Common myeloid progenitor, CD34-positive (primary cell): ENCODE data around the gene AMFR.

Experiments used
- CTCF ChIA-PET: fragments of 350-600 bp; sonication (Branson Sonifier 250); formaldehyde crosslinking; loops from one replicate; lab custom pipeline; 2021; ENCODE audit warnings: antibody characterized with exemption; lab: Charles Lee
- POLR2A ChIA-PET: fragments of 350-600 bp; sonication (Branson Sonifier 250); formaldehyde crosslinking; loops from one replicate; lab custom pipeline; 2021; ENCODE audit warnings: antibody characterized with exemption; lab: Charles Lee
- DNase-seq, 3 donors: peaks; one replicate each; pipeline versions ENCODE4 v3.0.0 to v3.0.0-alpha.2; 2013
- H3K27ac ChIP-seq, 2 experiments: 1 replicate in 1 of 2; 2 replicates in 1 of 2; pipeline ENCODE4 v1.7.0; 2013; ENCODE audit warnings: inconsistent platforms in 2 of 2, low read length in 2 of 2, mild to moderate bottlenecking in 2 of 2, low read depth in 1 of 2, moderate library complexity in 1 of 2; ENCODE audit not compliant: severe bottlenecking in 2 of 2, insufficient read depth in 1 of 2, poor library complexity in 1 of 2
- H3K27me3 ChIP-seq, 5 experiments: replicated peaks in 2 of 5; 1 replicate in 3 of 5; 2 replicates in 2 of 5; pipeline versions ENCODE4 v1.6.1 to v1.7.0; 2013; ENCODE audit warnings: low read length in 4 of 5, mild to moderate bottlenecking in 2 of 5, moderate library complexity in 2 of 5, inconsistent platforms in 1 of 5; ENCODE audit not compliant: insufficient read depth in 5 of 5, control insufficient read depth in 4 of 5
- H3K36me3 ChIP-seq, 4 experiments: 1 replicate in 2 of 4; 2 replicates in 2 of 4; pipeline versions ENCODE4 v1.6.1 to v1.7.0; 2013; ENCODE audit warnings: low read length in 3 of 4, control low read depth in 1 of 4, mild to moderate bottlenecking in 1 of 4; ENCODE audit not compliant: control insufficient read depth in 4 of 4, insufficient read depth in 4 of 4
- H3K4me1 ChIP-seq, 4 experiments: 1 replicate in 3 of 4; 2 replicates in 1 of 4; pipeline versions ENCODE4 v1.6.1 to v1.7.1; 2013; ENCODE audit warnings: low read length in 3 of 4, mild to moderate bottlenecking in 3 of 4, control low read depth in 1 of 4, inconsistent platforms in 1 of 4, moderate library complexity in 1 of 4; ENCODE audit not compliant: control insufficient read depth in 4 of 4, insufficient read depth in 4 of 4; ENCODE audit errors: control extremely low read depth in 1 of 4
- H3K4me3 ChIP-seq, 7 experiments: 1 replicate in 4 of 7; 2 replicates in 3 of 7; pipeline versions ENCODE4 v1.5.1 to v1.7.0; 2013; ENCODE audit warnings: mild to moderate bottlenecking in 7 of 7, low read length in 6 of 7, moderate library complexity in 6 of 7, inconsistent platforms in 2 of 7, low read depth in 2 of 7, control low read depth in 1 of 7; ENCODE audit not compliant: insufficient read depth in 4 of 7, control insufficient read depth in 1 of 7; ENCODE audit errors: extremely low read depth in 1 of 7
- H3K9me3 ChIP-seq, 5 experiments: 1 replicate in 4 of 5; 2 replicates in 1 of 5; pipeline versions ENCODE4 v1.6.1 to v1.7.1; 2013; ENCODE audit warnings: low read length in 4 of 5, mild to moderate bottlenecking in 2 of 5, inconsistent platforms in 1 of 5, low read depth in 1 of 5, moderate library complexity in 1 of 5; ENCODE audit not compliant: control insufficient read depth in 4 of 5, insufficient read depth in 2 of 5; ENCODE audit errors: control extremely low read depth in 1 of 5
- WGBS: methylation state at CpG from one replicate; pipeline ENCODE4 v1.1.5; 2013; ENCODE audit not compliant: insufficient coverage; 5-methylcytosine and 5-hydroxymethylcytosine counted together

The AMFR gene

DNA sequence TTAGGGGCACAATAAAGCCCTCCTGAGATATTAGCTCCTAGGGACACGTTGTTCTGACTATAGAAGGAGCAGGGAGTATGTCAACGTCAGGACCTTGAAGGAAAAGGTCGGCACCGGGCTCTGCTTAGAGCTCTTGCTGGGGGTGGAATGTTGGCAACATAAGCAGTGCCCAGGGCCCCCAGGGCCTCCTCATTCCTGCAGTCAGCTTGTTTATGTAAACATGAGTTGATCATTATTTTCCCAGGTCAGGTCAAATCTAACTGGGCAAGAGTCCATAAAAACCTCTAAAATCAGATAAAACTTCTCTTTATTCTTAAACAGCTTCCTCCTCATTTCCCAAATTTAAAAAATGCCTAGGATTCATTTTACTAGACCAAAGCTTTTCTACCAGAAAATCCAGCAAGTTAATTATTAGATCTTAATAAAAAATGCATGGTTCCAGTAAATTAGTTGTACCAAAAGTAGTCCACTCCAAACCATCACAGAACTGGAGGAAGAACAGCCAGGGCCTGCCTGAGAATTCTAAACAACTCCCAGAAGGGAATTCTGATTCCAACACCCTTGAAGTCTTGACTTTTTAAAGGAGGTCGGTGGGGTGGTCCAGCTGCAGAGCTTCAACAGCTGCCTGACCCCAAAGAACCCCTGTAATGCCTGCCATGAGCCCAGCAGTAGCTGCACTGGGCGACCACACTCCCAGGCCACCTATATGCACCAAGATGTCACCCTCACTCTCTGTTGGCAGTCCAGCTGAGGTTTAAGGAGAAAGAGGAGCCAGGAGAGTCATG, 54.3 kb downstream of the AMFR start:
- ChIA-PET POLR2A (interaction anchor here (0.7 kb wide), 1 partner anchor 15 kb away, joined by 4 read pairs; no protein-coding TSS in a partner anchor), CTCF (interaction anchor here (1.1 to 1.6 kb wide), 3 partner anchors 15 to 32 kb away, joined by 4 read pairs; no protein-coding TSS in a partner anchor)
- H3K27me3 ChIP-seq, result no peaks in the 10 kb centered on the region
- no peaks in the 10 kb centered on the region for H3K4me1 ChIP-seq
- peaks cover 19 to 49% (median 31%) of the 10 kb centered on the region in 4 experiments for H3K36me3 ChIP-seq
- WGBS, result 82% methylated on average over 4 of the region's 6 CpGs
- no peaks in the 10 kb centered on the region for H3K9me3 ChIP-seq
- H3K4me3 ChIP-seq, result no peak overlapping the region
- H3K27ac ChIP-seq, result no peak overlapping the region
- no peak for DNase-seq

DNA sequence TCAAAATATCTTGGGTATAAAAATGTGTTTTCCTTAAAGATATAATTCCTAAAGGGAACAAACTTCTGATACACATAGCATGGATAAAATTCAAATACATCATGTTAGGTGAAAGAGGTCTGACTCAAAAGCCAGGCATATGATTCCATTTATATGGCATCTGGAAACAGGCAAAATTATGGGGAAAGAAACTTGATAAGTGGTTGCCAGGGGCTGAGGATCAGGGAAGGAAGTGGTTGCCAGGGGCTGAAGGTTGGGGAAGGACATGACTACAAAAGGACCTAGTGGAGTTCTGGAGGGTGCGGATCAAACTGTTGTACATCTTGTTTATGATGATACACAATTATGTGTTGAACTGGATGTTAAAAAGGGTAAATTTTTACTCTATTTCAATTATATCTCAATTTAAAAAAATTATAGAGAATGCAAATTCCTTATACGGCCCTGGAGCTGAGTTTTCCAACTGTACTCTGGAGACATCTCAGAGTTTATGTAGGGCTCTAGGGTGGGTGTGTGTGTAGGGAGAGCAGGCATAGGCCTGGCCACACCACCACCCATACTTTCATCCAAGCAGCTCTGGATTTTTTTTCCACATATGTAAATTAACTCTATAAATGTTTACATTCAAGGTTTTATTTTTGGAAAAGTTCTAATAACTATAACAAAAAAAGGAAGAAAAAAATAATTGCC, 55.0 kb downstream of the AMFR start:
- H3K4me1 ChIP-seq, result no peaks in the 10 kb centered on the region
- ChIA-PET POLR2A (no interaction called here), CTCF (interaction anchor here (0.9 to 1.6 kb wide), 4 partner anchors 14 to 31 kb away, joined by 3 to 4 read pairs (median 4); no protein-coding TSS in a partner anchor)
- no CpG with 5 or more reads among the region's 2 CpGs for WGBS
- no peak for DNase-seq
- no peaks in the 10 kb centered on the region for H3K9me3 ChIP-seq
- H3K4me3 ChIP-seq, result no peak overlapping the region
- peaks cover 16 to 51% (median 34%) of the 10 kb centered on the region in 4 experiments for H3K36me3 ChIP-seq
- H3K27ac ChIP-seq, result no peak overlapping the region
- H3K27me3 ChIP-seq, result no peaks in the 10 kb centered on the region

DNA sequence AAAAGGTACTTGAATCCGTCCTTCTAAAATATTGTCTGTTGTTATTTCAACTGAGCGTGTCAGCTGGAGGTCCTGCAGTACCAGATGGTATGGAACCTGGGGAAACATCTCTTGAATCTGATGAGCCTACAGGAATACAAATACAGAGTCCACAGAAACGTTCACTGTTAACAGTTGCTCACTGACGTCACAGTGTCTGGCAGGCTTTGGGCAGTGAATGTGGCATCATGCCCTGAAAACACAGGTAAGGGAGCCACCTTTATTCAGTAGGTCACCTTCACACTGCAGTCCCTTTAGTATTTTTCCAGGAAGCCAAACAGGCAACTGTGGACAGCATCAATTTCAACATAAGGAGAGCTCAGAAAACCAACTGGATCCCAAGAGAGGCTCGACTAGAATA, 56.1 kb downstream of the AMFR start:
- Histone ChIP-seq H3K4me1 (no peaks in the 10 kb centered on the region), H3K27me3 (no peaks in the 10 kb centered on the region), H3K36me3 (peaks cover 10 to 56% (median 38%) of the 10 kb centered on the region in 4 experiments), H3K4me3 (no peak overlapping the region), H3K9me3 (no peaks in the 10 kb centered on the region), H3K27ac (no peak overlapping the region)
- 99% methylated on average over 4 of the region's 5 CpGs for WGBS
- POLR2A ChIA-PET, result no interaction called here
- CTCF ChIA-PET, result interaction anchor here (0.9 kb wide), 1 partner anchor 13 kb away, joined by 3 read pairs; no protein-coding TSS in a partner anchor
- DNase-seq, result no peak

DNA sequence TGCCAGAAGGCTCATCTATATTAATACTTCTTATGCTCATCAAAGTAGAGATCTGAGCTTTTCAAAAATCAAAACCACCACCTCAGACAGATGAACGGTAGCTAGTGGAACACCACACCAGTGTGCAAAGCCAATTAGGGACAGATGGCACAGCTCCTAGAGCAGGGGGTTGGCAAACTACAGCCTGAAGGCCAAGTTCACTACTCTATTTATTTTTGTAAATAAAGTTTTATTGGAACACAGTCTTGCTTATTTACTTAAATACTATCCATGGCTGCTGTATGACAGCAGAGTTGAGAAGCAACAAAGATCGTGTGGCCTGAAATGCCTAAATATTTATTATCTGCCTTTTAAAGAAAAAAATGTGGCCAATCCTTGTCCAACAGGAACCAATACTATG, 56.8 kb downstream of the AMFR start:
- WGBS, result 100% methylated on average over 1 of the region's 2 CpGs
- Histone ChIP-seq H3K4me3 (no peak overlapping the region), H3K27me3 (no peaks in the 10 kb centered on the region), H3K36me3 (peaks cover 10 to 61% (median 45%) of the 10 kb centered on the region in 4 experiments), H3K4me1 (no peaks in the 10 kb centered on the region), H3K9me3 (no peaks in the 10 kb centered on the region), H3K27ac (no peak overlapping the region)
- POLR2A ChIA-PET, result no interaction called here
- DNase-seq, result no peak
- CTCF ChIA-PET, result no interaction called here

DNA sequence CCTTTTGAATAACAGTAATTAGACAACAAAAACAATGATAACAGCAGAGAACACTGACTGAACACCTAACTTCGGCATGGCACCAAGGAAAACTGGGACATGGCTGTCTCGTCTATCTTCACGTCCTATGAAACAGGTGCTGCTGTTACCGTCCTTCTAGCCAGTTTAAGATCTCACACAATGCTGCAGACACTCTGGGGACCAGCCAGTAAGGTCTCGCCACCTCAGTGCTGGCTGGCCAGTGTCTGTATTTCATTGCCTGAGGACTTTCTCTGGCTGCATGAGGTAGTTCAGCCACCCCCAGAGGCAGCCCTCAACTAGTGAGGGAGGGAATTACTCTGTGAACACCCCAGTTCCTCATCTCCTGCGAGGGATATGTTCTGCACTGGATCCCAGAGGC, 57.6 kb downstream of the AMFR start:
- no peak overlapping the region for H3K27ac ChIP-seq

DNA sequence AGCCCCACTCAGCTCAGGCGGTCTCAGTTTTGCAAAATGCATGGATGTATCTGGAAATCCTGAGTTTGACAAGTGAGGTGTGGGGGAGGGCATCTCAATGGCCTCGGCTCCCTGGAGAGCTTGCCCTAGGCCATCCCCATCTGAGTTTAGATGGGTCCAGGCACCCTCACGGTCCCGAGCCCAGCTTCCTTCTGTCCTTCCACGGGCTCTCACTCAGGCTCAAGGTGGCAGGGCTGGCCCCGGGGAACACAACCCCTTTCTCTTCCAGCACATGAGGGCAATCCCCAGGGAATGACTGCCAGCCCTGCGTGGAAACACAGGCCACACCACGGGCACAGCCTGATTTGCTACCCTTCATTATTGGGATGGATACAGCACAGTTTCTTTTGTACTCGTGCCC, 58.4 kb downstream of the AMFR start:
- ChIA-PET POLR2A (no interaction called here), CTCF (interaction anchor here (1.5 kb wide), 1 partner anchor 11 kb away, joined by 4 read pairs; no protein-coding TSS in a partner anchor)

More for the DNA sequence above, 57.6 kb downstream of the AMFR start:
- Histone ChIP-seq H3K4me1 (no peaks in the 10 kb centered on the region), H3K36me3 (peaks cover 13 to 63% (median 47%) of the 10 kb centered on the region in 4 experiments), H3K27me3 (no peaks in the 10 kb centered on the region), H3K9me3 (no peaks in the 10 kb centered on the region), H3K4me3 (no peak overlapping the region)
- ChIA-PET POLR2A (no interaction called here), CTCF (no interaction called here)
- DNase-seq, result no peak
- WGBS, result 98% methylated on average over 5 of the region's 6 CpGs

More for the DNA sequence above, 58.4 kb downstream of the AMFR start:
- no peaks in the 10 kb centered on the region for H3K4me1 ChIP-seq
- no peak overlapping the region for H3K27ac ChIP-seq
- peaks cover 14 to 71% (median 53%) of the 10 kb centered on the region in 4 experiments for H3K36me3 ChIP-seq
- no peak for DNase-seq
- no peaks in the 10 kb centered on the region for H3K9me3 ChIP-seq
- H3K4me3 ChIP-seq, result no peak overlapping the region
- 100% methylated on average over 8 of the region's 9 CpGs for WGBS
- no peaks in the 10 kb centered on the region for H3K27me3 ChIP-seq
